ENCODE results near the gene GLYR1.

Gene GLYR1

DNA sequence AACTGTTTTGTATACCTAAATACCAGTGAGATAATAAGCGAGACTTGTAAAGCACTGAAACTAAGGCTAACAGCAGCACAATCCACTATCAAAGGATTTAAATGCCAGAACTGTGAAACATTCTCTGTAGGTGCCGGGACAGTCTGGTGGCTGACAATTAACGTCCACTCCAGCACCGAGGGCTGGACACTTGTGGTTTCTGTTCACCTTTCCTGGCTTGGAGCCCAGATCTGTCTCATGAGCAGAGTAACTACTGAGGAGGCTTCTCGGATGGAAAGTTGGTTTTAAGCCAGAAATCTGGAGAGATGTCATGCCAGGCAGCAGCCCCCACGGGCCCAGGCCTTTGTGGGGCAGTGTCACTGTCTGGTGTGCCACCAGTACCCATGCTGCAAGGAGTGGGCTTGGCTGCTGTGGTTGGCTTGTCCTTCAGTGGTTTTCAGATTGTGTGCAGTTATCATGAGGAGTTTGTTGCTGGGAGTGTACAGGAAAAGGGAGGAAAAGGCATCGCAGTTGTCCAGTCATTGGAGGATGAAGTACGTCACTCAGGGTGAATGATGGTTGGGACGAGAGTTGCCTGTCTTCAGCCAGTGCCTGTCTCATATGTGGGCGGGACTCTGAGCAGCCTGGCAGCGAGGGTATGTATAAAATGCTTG lies 35.7 kb upstream of the GLYR1 start:
- H3K27me3 ChIP-seq (replicated peaks; ENCODE audit: control insufficient read depth, insufficient read depth, low read length) = no peaks in the 10 kb centered on the region
- DNase-seq (ENCODE audit: extremely low read depth, insufficient read length) = no peak
- H3K36me3 ChIP-seq (ENCODE audit: control insufficient read depth, insufficient read depth, low read length) = peaks cover 41% of the 10 kb centered on the region
- H3K4me3 ChIP-seq (replicated peaks; ENCODE audit: low read depth, low read length) = no peak overlapping the region
- TF ChIP-seq, protein P1, sequence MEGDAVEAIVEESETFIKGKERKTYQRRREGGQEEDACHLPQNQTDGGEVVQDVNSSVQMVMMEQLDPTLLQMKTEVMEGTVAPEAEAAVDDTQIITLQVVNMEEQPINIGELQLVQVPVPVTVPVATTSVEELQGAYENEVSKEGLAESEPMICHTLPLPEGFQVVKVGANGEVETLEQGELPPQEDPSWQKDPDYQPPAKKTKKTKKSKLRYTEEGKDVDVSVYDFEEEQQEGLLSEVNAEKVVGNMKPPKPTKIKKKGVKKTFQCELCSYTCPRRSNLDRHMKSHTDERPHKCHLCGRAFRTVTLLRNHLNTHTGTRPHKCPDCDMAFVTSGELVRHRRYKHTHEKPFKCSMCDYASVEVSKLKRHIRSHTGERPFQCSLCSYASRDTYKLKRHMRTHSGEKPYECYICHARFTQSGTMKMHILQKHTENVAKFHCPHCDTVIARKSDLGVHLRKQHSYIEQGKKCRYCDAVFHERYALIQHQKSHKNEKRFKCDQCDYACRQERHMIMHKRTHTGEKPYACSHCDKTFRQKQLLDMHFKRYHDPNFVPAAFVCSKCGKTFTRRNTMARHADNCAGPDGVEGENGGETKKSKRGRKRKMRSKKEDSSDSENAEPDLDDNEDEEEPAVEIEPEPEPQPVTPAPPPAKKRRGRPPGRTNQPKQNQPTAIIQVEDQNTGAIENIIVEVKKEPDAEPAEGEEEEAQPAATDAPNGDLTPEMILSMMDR (IDR thresholded peaks at IDR 0.05; ENCODE audit: insufficient read depth, low read length, poor library complexity, severe bottlenecking) = no peak

DNA sequence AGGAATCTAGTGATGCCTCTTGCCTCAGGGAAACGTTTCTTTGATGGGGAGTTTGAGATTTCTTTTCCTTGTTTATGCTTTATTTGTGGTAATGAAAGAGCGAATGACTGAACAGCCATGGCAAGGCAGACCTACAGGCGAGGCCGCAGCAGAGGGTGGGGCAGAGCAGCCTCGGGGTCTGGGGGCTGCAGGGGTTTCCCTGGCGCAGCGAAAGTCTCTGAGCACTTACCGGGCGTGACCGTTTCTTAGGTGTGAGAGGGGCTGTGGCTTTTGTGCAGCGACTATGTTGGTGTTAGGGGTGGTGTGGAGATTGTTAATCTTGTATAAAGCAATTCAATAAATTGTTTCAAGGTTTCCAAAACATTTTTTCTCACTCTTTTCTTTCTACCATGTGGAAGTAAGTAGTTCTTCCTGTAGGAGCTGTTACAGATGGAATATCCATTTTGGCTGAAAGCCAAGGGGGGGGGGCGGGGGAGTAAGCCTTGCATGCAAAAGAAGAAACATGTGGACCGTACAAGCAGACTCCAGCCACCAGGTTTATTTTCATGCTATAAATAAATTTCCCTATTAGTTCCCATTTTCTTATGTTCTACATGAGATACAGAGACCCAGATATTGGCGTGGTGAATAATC lies 35.0 kb upstream of the GLYR1 start:
- Histone ChIP-seq H3K36me3 (ENCODE audit: control insufficient read depth, insufficient read depth, low read length) (peaks cover 45% of the 10 kb centered on the region), H3K27me3 (replicated peaks; ENCODE audit: control insufficient read depth, insufficient read depth, low read length) (no peaks in the 10 kb centered on the region)
- TF ChIP-seq, protein P1 (IDR thresholded peaks at IDR 0.05; ENCODE audit: insufficient read depth, low read length, poor library complexity, severe bottlenecking) = no peak

GRCh38 chr16:4880006-4880580 lies 33.0 kb upstream of the GLYR1 start:
- TF ChIP-seq, protein P1 (IDR thresholded peaks at IDR 0.05; ENCODE audit: insufficient read depth, low read length, poor library complexity, severe bottlenecking) = no peak
- peaks cover 52% of the 10 kb centered on the region for H3K36me3 ChIP-seq (ENCODE audit: control insufficient read depth, insufficient read depth, low read length)
- no peak for DNase-seq (ENCODE audit: extremely low read depth, insufficient read length)
- no peaks in the 10 kb centered on the region for H3K27me3 ChIP-seq (replicated peaks; ENCODE audit: control insufficient read depth, insufficient read depth, low read length)
- H3K4me3 ChIP-seq (replicated peaks; ENCODE audit: low read depth, low read length) = no peak overlapping the region

More for the DNA sequence above, 35.0 kb upstream of the GLYR1 start:
- DNase-seq (ENCODE audit: extremely low read depth, insufficient read length) = no peak
- H3K4me3 ChIP-seq (replicated peaks; ENCODE audit: low read depth, low read length) = no peak overlapping the region

DNA sequence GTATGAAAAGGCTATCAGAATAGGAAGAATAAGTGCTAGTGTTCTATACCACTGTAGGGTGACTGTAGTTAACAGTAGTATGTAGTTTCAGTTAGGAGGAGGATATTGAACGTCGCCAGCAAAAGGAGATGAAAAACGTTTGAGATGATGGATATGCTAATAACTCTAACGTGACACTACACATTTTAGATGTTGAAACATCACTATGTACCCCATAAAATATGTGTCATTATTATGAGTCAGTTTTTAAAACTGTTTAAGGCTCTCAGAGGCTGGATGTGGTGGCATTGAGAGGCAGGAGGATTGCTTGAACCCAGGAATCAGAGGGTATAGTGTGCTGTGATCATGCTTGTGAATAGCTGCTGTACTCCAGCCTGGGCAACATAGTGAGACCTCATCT lies 32.0 kb upstream of the GLYR1 start:
- H3K27me3 ChIP-seq (replicated peaks; ENCODE audit: control insufficient read depth, insufficient read depth, low read length) = no peaks in the 10 kb centered on the region
- H3K36me3 ChIP-seq (ENCODE audit: control insufficient read depth, insufficient read depth, low read length) = peaks cover 53% of the 10 kb centered on the region
- TF ChIP-seq, protein P1 (IDR thresholded peaks at IDR 0.05; ENCODE audit: insufficient read depth, low read length, poor library complexity, severe bottlenecking) = no peak
- H3K4me3 ChIP-seq (replicated peaks; ENCODE audit: low read depth, low read length) = no peak overlapping the region
- no peak for DNase-seq (ENCODE audit: extremely low read depth, insufficient read length)

- Histone ChIP-seq H3K27me3 (replicated peaks; ENCODE audit: control insufficient read depth, insufficient read depth, low read length) (no peaks in the 10 kb centered on the region), H3K36me3 (ENCODE audit: control insufficient read depth, insufficient read depth, low read length) (peaks cover 51% of the 10 kb centered on the region), H3K4me3 (replicated peaks; ENCODE audit: low read depth, low read length) (no peak overlapping the region)
- TF ChIP-seq, protein P1 (IDR thresholded peaks at IDR 0.05; ENCODE audit: insufficient read depth, low read length, poor library complexity, severe bottlenecking) = no peak
- DNase-seq (ENCODE audit: extremely low read depth, insufficient read length) = no peak
Observed at GRCh38 chr16:4877380-4877685, 30.2 kb upstream of the GLYR1 start.

All from GM06990 (cell line).